Activated naive CD8-positive, alpha-beta T cell treated with anti-CD3 and anti-CD28 coated beads, Interleukin-2, amount 50 U/mL, for 24 hours (primary cell): ENCODE measurements around the gene SP1.
"Not testable (repeated sequence)": the region's sequence is repeated elsewhere in the genome, so short reads cannot be mapped to it uniquely, and the experiment has no call there.

ENCODE experiments used
- ATAC-seq: fragments of 150-1000 bp; cut with Tn5 transposase; one replicate; pipeline ENCODE4 v1.10.0; 2021
- DNase-seq: peaks from one replicate; pipeline ENCODE4 v3.0.0; 2021
- H3K27ac Mint-ChIP-seq: one replicate; pipeline ENCODE4 v1.8.0; 2021; ENCODE audit warnings: mild to moderate bottlenecking, mixed read lengths
- H3K27me3 Mint-ChIP-seq: one replicate; pipeline ENCODE4 v1.8.0; 2021; ENCODE audit warnings: mixed read lengths
- H3K36me3 Mint-ChIP-seq: one replicate; pipeline ENCODE4 v1.8.0; 2021; ENCODE audit warnings: low read depth, mixed read lengths
- H3K4me1 Mint-ChIP-seq: one replicate; pipeline ENCODE4 v1.8.0; 2021; ENCODE audit warnings: mixed read lengths
- H3K4me3 Mint-ChIP-seq: one replicate; pipeline ENCODE4 v1.8.0; 2021; ENCODE audit warnings: mild to moderate bottlenecking, moderate library complexity, mixed read lengths
- H3K9me3 Mint-ChIP-seq: one replicate; pipeline ENCODE4 v1.8.0; 2021; ENCODE audit warnings: mixed read lengths

The SP1 gene

DNA sequence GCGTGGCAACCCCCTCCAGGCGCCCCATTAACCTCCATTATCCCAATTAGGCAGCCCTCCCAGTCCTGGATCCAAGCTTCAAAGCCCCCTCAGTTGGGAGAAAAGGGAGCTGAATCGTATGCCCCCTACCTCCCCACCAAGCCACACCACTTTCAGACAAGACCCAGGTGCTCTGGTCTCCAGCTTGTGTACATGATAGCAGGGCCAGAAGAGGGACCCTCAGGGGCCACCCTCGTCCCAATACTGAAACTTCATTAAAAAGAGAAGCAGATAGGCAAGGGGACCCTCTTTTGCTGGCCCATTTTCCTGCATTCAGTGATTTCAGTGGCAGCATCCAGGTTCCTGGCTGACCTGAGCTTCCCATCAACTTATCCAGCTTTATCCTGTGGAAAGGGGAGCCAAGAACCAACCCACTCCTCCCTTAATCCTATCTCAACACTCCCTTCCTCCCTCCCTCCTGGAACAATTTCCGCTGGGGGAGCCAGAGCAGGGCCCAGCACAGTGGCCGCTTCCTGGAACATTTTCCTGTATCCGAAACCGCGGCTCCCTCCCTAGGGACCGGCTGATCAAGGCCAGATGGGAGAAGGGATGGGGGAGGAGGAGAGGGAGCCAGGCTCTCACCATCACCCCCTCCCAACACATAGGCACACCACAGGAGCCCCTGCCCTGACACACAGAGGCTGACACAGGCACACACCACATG, 34.3 kb upstream of the SP1 start:
- peaks cover 17% of the 10 kb centered on the region for H3K4me1 Mint-ChIP-seq
- no peaks in the 10 kb centered on the region for H3K9me3 Mint-ChIP-seq
- no peak for DNase-seq
- peaks cover 3% of the 10 kb centered on the region for H3K27me3 Mint-ChIP-seq
- no peak for ATAC-seq
- no peaks in the 10 kb centered on the region for H3K36me3 Mint-ChIP-seq
- H3K4me3 Mint-ChIP-seq, result peak overlapping the region; percentile 92
- H3K27ac Mint-ChIP-seq, result no peak overlapping the region

DNA sequence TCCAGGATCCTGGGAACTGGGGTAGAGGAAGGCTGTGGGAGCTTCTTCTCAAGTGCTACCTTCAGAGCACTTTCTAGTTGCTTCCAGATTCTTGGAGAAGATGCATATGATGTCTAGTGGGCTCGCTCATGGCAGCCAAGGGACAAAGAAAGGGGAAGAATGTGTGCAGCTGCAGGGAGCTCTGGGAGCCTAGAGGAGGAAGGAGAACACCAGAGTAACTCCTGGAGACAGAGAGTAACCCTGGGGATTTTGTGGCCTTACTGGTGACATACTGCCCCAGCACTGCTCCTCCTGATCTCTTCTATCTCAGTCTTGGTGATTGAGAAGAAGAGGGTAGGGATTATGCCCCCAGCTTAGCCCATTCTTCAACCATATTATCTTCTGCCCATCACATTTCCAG, 33.5 kb upstream of the SP1 start:
- no peak overlapping the region for H3K4me3 Mint-ChIP-seq
- DNase-seq, result no peak
- peaks cover 2% of the 10 kb centered on the region for H3K27me3 Mint-ChIP-seq
- H3K9me3 Mint-ChIP-seq, result no peaks in the 10 kb centered on the region
- no peak for ATAC-seq
- no peak overlapping the region for H3K27ac Mint-ChIP-seq
- peaks cover 14% of the 10 kb centered on the region for H3K4me1 Mint-ChIP-seq
- H3K36me3 Mint-ChIP-seq, result no peaks in the 10 kb centered on the region

DNA sequence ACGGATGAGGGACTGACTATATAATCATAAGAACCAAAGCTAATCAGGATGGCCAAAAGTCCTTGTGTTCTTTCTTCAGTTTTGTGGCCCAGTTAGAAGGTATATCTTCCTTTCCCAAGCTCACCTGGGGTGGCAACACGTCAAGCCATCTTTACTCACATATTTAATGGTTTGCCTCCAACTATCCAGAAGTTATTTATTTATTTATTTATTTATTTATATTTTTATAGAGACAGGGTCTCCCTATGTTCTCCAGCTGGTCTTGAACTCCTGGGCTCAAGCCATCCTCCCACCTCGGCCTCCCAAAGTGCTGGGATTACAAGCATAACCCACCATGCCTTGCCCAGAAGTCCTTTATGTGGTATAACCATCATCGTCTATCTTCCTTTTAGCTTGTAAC, 32.1 kb upstream of the SP1 start:
- Mint-ChIP-seq H3K9me3 (no peaks in the 10 kb centered on the region), H3K27ac (no peak overlapping the region), H3K4me1 (peaks cover 18% of the 10 kb centered on the region), H3K27me3 (peaks cover 2% of the 10 kb centered on the region), H3K36me3 (no peaks in the 10 kb centered on the region), H3K4me3 (no peak overlapping the region)
- ATAC-seq (no peak), DNase-seq (no peak)

DNA sequence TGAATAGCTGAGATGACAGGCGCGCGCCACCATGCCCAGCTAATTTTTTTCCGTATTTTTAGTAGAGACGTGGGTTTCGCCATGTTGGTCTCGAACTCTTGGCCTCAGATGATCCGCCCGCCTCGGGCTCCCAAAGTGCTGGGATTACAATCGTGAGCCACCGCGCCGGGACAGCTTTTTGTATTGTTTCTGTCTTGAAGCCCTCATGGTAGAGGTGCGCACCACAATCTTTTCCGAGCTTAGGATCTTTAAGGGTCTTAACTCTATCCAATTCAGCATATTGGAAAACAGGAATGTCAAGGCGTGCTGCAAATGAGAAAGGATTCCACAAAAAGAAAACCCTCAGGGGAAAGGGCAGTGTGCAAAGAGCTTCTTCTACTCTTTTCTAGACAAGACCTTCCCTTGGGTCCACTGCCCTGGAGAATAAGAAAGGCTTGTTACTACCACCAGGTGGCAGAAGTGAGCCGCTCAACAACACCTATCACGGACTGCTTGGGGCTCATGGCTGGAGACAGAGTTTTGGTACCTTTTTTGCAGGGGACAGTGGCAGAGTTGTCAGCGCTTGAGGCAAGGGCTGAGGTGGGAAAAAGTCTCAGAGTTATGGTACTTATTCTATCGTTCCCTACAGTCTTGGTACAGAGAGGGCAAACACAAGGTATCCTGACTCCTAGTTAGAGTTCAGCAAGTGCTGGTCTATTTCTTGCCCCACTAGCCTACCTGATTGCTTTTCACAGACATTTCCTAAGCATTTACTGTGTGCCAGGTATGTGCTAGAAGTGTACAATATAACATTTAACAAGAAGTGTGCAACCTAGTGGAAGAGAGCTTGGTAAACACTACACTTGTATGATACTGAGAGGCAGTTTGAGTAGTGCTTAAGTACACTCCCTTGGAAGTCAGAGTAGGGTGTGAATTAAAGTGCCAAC, 27.4 kb upstream of the SP1 start:
- H3K9me3 Mint-ChIP-seq, result no peaks in the 10 kb centered on the region
- H3K27ac Mint-ChIP-seq, result peak overlapping the region; percentile 57
- H3K27me3 Mint-ChIP-seq, result no peaks in the 10 kb centered on the region
- no peaks in the 10 kb centered on the region for H3K36me3 Mint-ChIP-seq
- ATAC-seq, result peak; percentile 99
- no peak overlapping the region for H3K4me3 Mint-ChIP-seq
- peaks cover 8% of the 10 kb centered on the region for H3K4me1 Mint-ChIP-seq
- DNase-seq, result peak; percentile 85

DNA sequence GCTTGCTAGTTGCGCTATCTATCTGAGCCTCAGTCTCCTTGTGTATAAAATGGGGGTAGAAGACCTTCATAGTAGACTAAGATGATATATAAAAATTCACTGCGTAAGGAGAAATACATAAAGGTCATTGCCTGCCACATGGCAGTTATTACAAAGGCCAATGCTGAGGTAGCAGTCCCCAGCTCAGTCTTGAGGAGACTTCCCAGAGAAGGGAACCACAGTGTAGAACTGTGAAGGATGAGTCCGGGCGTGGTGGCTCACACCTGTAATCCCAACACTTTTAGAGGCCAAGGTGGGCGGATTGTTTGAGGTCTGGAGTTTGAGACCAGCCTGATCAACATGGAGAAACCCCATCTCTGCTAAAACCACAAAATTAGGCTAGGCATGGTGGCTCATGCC, 26.7 kb upstream of the SP1 start:
- DNase-seq (no peak), ATAC-seq (no peak)
- H3K4me3 Mint-ChIP-seq, result no peak overlapping the region
- no peaks in the 10 kb centered on the region for H3K27me3 Mint-ChIP-seq
- peaks cover 8% of the 10 kb centered on the region for H3K4me1 Mint-ChIP-seq
- no peaks in the 10 kb centered on the region for H3K36me3 Mint-ChIP-seq
- H3K27ac Mint-ChIP-seq, result no peak overlapping the region
- H3K9me3 Mint-ChIP-seq, result no peaks in the 10 kb centered on the region

DNA sequence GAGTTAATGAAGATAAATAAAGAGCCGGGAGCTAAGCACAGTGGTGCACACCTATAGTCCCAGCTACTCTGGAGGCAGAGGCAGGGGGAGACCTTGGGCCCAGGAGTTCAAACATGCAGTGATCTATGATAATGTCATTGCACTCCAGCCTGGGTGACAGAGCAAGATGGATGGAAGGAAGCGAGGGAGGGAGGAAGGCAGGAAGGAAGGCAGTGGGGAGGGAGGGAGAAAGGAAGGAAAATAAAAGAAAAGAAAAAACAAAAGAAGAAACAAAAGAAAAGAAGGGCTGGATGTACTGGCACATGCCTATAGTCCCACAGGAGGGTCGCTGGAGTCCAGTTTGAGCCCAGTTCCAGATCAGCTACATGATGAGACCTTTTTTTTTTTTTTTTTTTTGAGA, 24.9 kb upstream of the SP1 start:
- H3K27ac Mint-ChIP-seq, result no peak overlapping the region
- H3K36me3 Mint-ChIP-seq, result no peaks in the 10 kb centered on the region
- no peak overlapping the region for H3K4me3 Mint-ChIP-seq

DNA sequence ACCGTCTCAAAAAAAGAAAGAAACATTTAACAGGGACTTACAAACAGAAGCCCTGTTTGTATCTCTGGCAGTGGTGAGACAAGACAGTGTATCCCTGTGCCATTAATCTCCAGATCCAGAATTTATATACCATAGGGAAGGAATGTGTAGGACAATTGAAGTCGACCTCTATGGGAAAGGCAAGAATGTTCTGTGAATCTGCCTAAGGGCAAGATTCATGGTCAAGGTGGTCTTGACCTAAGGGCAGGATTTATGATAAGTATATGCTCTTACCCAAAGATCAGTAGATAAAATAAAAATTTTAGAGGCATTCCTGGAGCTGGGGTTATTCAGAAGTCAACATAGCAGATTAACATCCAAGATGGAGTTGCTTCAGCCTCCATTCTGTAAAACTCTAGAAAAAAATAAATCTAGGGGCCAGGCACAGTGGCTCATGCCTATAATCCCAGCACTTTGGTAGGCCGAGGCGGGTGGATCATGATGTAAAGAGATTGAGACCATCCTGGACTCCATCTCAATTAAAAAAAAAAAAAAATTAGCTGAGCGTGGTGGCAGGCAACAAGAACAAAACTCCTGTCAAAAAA, 21.0 kb upstream of the SP1 start:
- H3K4me3 Mint-ChIP-seq, result no peak overlapping the region
- H3K27me3 Mint-ChIP-seq, result no peaks in the 10 kb centered on the region
- no peaks in the 10 kb centered on the region for H3K36me3 Mint-ChIP-seq
- DNase-seq (no peak), ATAC-seq (no peak)
- H3K4me1 Mint-ChIP-seq, result peaks cover 2% of the 10 kb centered on the region
- no peaks in the 10 kb centered on the region for H3K9me3 Mint-ChIP-seq
- no peak overlapping the region for H3K27ac Mint-ChIP-seq

More for the DNA sequence above, 24.9 kb upstream of the SP1 start:
- no peaks in the 10 kb centered on the region for H3K9me3 Mint-ChIP-seq
- DNase-seq, result no peak
- H3K27me3 Mint-ChIP-seq, result no peaks in the 10 kb centered on the region
- H3K4me1 Mint-ChIP-seq, result peaks cover 8% of the 10 kb centered on the region
- no peak for ATAC-seq

DNA sequence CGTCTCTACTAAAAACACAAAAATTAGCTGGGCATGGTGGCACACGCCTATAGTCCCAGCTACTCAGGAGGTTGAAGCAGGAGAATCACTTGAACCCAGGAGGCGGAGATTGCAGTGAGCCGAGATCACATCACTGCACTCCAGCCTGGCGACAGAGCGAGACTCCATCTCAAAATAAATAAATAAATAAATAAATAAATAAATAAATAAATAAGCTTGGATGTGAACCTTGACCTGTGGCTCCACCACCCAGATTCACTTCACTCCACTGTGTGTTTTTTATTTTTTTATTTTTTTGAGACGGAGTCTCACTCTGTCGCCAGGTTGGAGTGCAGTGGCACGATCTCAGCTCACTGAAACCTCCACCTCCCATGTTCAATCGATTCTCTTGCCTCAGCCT, 18.3 kb upstream of the SP1 start:
- not testable (repeated sequence) for H3K36me3 Mint-ChIP-seq, H3K4me3 Mint-ChIP-seq, DNase-seq, H3K27me3 Mint-ChIP-seq, H3K27ac Mint-ChIP-seq, ATAC-seq, H3K9me3 Mint-ChIP-seq
- peaks cover 15% of the 10 kb centered on the region for H3K4me1 Mint-ChIP-seq

DNA sequence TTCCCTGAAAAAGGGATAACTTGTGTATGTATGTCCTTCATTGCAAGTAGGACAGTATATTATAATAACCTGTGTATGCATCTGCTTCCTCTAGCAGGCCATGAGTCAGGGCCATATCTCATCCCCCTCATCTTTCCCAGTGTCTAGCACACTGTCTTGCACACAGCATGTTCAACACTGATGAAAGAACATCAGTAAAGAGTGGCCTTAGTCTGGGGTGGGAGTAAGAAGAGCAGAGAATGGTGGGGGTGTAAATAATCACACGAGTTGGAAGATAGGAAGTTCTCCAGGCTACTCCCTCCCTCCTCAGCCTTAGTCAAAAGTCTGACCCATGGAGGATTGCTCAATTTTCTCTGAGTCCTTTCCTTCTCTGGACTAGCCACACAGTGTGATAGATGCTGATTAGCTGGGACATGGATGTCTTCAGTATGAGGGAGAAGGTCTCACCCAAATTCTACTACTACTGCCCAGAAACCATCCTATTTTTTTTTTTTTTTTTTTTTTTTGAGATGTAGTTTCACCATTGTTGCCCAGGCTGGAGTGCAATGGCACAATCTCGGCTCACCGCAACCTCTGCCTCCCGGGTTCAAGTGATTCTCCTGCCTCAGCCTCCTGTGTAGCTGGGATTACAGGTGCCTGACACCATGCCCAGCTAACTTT, 14.6 kb upstream of the SP1 start:
- no peak for DNase-seq
- no peaks in the 10 kb centered on the region for H3K27me3 Mint-ChIP-seq
- H3K4me1 Mint-ChIP-seq, result peaks cover 21% of the 10 kb centered on the region
- no peaks in the 10 kb centered on the region for H3K9me3 Mint-ChIP-seq
- H3K27ac Mint-ChIP-seq, result peak overlapping the region; percentile 60
- no peak for ATAC-seq
- H3K4me3 Mint-ChIP-seq, result no peak overlapping the region
- H3K36me3 Mint-ChIP-seq, result no peaks in the 10 kb centered on the region

DNA sequence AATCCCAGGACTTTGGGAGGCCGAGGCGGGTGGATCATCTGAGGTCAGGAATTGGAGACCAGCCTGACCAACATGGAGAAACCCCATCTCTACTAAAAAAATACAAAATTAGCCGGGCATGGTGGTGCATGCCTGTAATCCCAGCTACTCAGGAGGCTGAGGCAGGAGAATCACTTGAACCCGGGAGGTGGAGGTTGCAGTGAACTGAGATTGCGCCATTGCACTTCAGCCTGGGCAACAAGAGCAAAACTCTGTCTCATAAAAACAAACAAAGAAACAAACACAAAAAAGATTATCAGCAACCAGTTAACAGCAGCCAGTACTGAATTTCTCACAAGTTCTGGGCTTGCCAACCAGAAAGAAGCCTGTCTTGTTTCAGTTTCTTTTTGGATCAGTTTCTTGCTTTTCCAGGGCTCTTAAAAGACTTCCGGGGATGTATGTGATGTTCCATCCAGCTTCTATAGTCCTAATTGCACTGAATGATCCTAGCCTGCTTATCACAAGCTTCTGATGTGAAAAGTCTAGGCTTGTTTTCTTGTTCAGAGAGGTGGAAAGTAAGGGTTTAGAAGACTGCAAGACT, 6.3 kb upstream of the SP1 start:
- H3K27me3 Mint-ChIP-seq, H3K9me3 Mint-ChIP-seq, DNase-seq, ATAC-seq, H3K36me3 Mint-ChIP-seq: not testable (repeated sequence)
- H3K27ac Mint-ChIP-seq, result peak overlapping the region; percentile 46
- H3K4me1 Mint-ChIP-seq, result peaks cover 32% of the 10 kb centered on the region
- H3K4me3 Mint-ChIP-seq, result peak overlapping the region; percentile 3

DNA sequence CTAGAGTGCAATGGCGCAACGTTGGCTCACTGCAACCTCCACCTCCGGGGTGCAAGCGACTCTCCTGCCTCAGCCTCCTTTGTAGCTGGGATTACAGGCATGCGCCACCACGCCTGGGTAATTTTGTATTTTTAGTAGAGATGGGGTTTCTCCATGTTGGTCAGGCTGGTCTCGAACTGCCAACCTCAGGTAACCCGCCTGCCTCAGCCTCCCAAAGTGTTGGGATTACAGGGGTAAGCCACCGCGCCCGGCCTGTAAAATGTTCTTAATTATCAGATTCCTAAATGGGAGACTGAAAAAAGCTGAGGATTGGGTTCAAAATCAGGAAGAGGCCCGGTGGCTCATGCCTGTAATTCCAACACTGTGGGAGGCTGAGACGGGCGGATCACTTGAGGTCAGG, 5.7 kb upstream of the SP1 start:
- not testable (repeated sequence) for DNase-seq, H3K36me3 Mint-ChIP-seq, H3K4me3 Mint-ChIP-seq, H3K9me3 Mint-ChIP-seq, H3K27me3 Mint-ChIP-seq, ATAC-seq
- Mint-ChIP-seq H3K4me1 (peaks cover 30% of the 10 kb centered on the region), H3K27ac (peak overlapping the region; percentile 46)

DNA sequence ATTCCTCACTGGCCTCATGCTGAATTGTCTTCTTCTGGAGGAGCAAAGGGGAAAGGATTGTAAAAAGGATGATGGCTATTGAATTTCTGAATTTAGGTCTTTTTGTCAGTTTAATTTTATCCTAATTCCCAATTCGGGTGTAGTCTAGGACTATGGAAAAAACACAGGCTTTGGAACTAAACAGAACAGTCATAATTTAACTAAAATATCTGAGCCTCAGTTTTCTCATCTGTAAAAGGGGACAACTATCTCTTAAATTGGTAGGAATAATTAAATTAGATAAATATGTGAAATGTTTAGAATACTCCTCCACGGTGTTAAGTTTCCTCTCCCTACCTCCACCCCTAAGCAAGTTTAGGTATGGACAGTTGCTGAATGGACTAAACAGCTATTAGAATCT, 3.2 kb upstream of the SP1 start:
- Mint-ChIP-seq H3K36me3 (peaks cover 9% of the 10 kb centered on the region), H3K27ac (no peak overlapping the region), H3K4me3 (no peak overlapping the region), H3K9me3 (no peaks in the 10 kb centered on the region), H3K27me3 (no peaks in the 10 kb centered on the region), H3K4me1 (peaks cover 27% of the 10 kb centered on the region)
- DNase-seq, result no peak
- ATAC-seq, result no peak

DNA sequence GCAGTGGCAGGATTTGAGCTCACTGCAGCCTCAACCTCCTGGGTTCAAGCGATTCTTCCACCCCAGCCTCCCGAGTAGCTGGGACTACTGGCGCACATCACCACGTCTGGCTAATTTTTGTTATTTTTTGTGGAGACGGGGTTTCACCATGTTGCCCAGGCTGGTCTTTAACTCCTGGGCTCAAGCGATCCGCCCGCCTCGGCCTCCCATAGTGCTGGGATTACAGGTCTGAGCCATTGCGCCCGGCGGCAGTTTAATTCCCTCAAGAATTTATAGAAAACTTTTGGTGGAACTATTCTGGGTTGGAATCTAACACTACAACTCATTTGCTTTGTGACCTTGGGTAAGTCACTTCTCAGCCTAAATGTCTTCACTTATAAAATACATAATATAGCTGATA, 1.8 kb upstream of the SP1 start:
- Mint-ChIP-seq H3K27ac (no peak overlapping the region), H3K36me3 (peaks cover 22% of the 10 kb centered on the region), H3K4me1 (peaks cover 30% of the 10 kb centered on the region), H3K4me3 (no peak overlapping the region), H3K9me3 (no peaks in the 10 kb centered on the region), H3K27me3 (no peaks in the 10 kb centered on the region)
- no peak for DNase-seq
- no peak for ATAC-seq

DNA sequence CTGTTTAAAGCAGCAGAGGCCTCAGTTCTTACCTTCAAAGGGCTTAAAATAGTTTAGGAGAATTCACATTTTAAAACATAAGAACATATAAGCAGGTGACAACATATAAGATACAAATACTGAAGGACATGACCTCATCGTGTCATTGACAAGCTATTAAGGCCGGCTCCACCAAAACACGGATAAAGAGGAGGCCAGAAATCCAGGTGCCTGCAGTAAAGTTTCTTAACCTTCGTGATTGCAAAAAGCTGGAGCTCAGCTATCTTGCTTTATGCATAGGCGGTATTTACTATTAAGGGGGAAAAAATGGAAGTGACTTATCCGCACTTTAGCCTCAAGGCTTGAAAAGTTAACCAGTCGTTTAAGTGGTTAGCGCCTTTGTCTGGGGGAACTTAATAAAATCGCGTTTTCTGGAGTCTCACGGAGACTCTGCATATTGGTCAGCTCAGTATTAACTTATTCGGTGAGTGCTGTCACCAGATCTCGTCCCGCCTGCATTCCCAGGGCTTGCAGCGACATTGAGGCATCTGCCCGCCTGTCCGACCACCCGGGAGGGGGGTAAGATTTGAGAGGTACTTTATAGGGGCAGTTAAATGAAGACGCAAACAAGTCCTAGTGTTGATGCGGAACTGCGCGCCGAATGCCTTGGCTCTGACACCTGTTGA, 1.1 kb upstream of the SP1 start:
- ATAC-seq, result no peak

More for the DNA sequence above, 1.1 kb upstream of the SP1 start:
- peaks cover 28% of the 10 kb centered on the region for H3K36me3 Mint-ChIP-seq
- H3K9me3 Mint-ChIP-seq, result no peaks in the 10 kb centered on the region
- H3K27ac Mint-ChIP-seq, result no peak overlapping the region
- H3K4me3 Mint-ChIP-seq, result no peak overlapping the region
- peaks cover 33% of the 10 kb centered on the region for H3K4me1 Mint-ChIP-seq
- H3K27me3 Mint-ChIP-seq, result no peaks in the 10 kb centered on the region
- no peak for DNase-seq
